Effector memory CD4-positive, alpha-beta T cell (primary cell): ENCODE data around the gene TMBIM4.
"Not testable (repeated sequence)": the region's sequence is repeated elsewhere in the genome, so short reads cannot be mapped to it uniquely, and the experiment has no call there.

Experiments used
- DNase-seq, 3 donors: peaks; one replicate each; pipeline ENCODE4 v3.0.0-alpha.2; 2020
- H3K27ac ChIP-seq: 2 replicates; pipeline ENCODE4 v1.7.0; 2013; ENCODE audit warnings: mild to moderate bottlenecking, low read length, moderate library complexity; ENCODE audit not compliant: insufficient read depth, poor library complexity, severe bottlenecking
- H3K27me3 ChIP-seq: replicated peaks from 2 replicates; pipeline ENCODE4 v1.7.0; 2013; ENCODE audit warnings: mild to moderate bottlenecking, low read length; ENCODE audit not compliant: insufficient read depth, control insufficient read depth, poor library complexity, severe bottlenecking
- H3K36me3 ChIP-seq: 2 replicates; pipeline ENCODE4 v1.7.0; 2013; ENCODE audit warnings: mild to moderate bottlenecking, low read length, moderate library complexity; ENCODE audit not compliant: control insufficient read depth, insufficient read depth
- H3K4me1 ChIP-seq: 2 replicates; pipeline ENCODE4 v1.7.0; 2013; ENCODE audit warnings: low read length, mild to moderate bottlenecking; ENCODE audit not compliant: control insufficient read depth, insufficient read depth, poor library complexity, severe bottlenecking
- H3K4me3 ChIP-seq: 2 replicates; pipeline ENCODE4 v1.7.0; 2013; ENCODE audit warnings: low read length, low read depth, mild to moderate bottlenecking; ENCODE audit not compliant: insufficient read depth, poor library complexity, severe bottlenecking
- H3K9me3 ChIP-seq: 2 replicates; pipeline ENCODE4 v1.7.0; 2013; ENCODE audit warnings: mild to moderate bottlenecking, low read length, moderate library complexity; ENCODE audit not compliant: control insufficient read depth

TMBIM4 gene

GRCh38 chr12:66187821-66188220 lies 18.0 kb upstream of the TMBIM4 start:
- H3K4me1 ChIP-seq: peaks cover 4% of the 10 kb centered on the region
- H3K36me3 ChIP-seq: no peaks in the 10 kb centered on the region
- no peaks in the 10 kb centered on the region for H3K9me3 ChIP-seq
- peaks cover 8% of the 10 kb centered on the region for H3K27me3 ChIP-seq
- H3K4me3 ChIP-seq: no peak overlapping the region
- DNase-seq: no peak
- no peak overlapping the region for H3K27ac ChIP-seq

- H3K4me3 ChIP-seq: no peak overlapping the region
- no peaks in the 10 kb centered on the region for H3K9me3 ChIP-seq
- H3K4me1 ChIP-seq: peaks cover 4% of the 10 kb centered on the region
- H3K27me3 ChIP-seq: peaks cover 8% of the 10 kb centered on the region
- DNase-seq: no peak
- H3K27ac ChIP-seq: no peak overlapping the region
- H3K36me3 ChIP-seq: no peaks in the 10 kb centered on the region
Measured at GRCh38 chr12:66187036-66187435, 17.2 kb upstream of the TMBIM4 start.

GRCh38 chr12:66184822-66185221 lies 15.0 kb upstream of the TMBIM4 start:
- not testable (repeated sequence) for H3K27me3 ChIP-seq, DNase-seq, H3K27ac ChIP-seq, H3K9me3 ChIP-seq, H3K36me3 ChIP-seq, H3K4me1 ChIP-seq, H3K4me3 ChIP-seq

- no peaks in the 10 kb centered on the region for H3K4me1 ChIP-seq
- no peak for DNase-seq
- no peak overlapping the region for H3K4me3 ChIP-seq
- H3K27me3 ChIP-seq: no peaks in the 10 kb centered on the region
- no peaks in the 10 kb centered on the region for H3K36me3 ChIP-seq
- no peaks in the 10 kb centered on the region for H3K9me3 ChIP-seq
- no peak overlapping the region for H3K27ac ChIP-seq
Measured at GRCh38 chr12:66182956-66183355, 13.2 kb upstream of the TMBIM4 start.

GRCh38 chr12:66176105-66176900 lies 6.5 kb upstream of the TMBIM4 start:
- Histone ChIP-seq H3K4me3 (no peak overlapping the region), H3K9me3 (no peaks in the 10 kb centered on the region)

GRCh38 chr12:66174391-66175325 lies 4.9 kb upstream of the TMBIM4 start:
- not testable (repeated sequence) for H3K4me1 ChIP-seq, DNase-seq, H3K27ac ChIP-seq

More at GRCh38 chr12:66176105-66176900, 6.5 kb upstream of the TMBIM4 start:
- H3K27me3 ChIP-seq: peaks cover 3% of the 10 kb centered on the region
- no peak for DNase-seq
- no peaks in the 10 kb centered on the region for H3K4me1 ChIP-seq
- H3K27ac ChIP-seq: no peak overlapping the region
- H3K36me3 ChIP-seq: no peaks in the 10 kb centered on the region

GRCh38 chr12:66170606-66171005 lies 810 bp upstream of the TMBIM4 start:
- H3K27me3 ChIP-seq: no peaks in the 10 kb centered on the region
- H3K4me1 ChIP-seq: peaks cover 4% of the 10 kb centered on the region
- H3K9me3 ChIP-seq: no peaks in the 10 kb centered on the region
- DNase-seq: no peak
- H3K36me3 ChIP-seq: peaks cover 2% of the 10 kb centered on the region
- H3K4me3 ChIP-seq: peak overlapping the region; percentile 77
- H3K27ac ChIP-seq: peak overlapping the region; percentile 95

More at GRCh38 chr12:66174391-66175325, 4.9 kb upstream of the TMBIM4 start:
- H3K27me3 ChIP-seq, H3K4me3 ChIP-seq, H3K36me3 ChIP-seq, H3K9me3 ChIP-seq: not testable (repeated sequence)

- Histone ChIP-seq H3K27me3 (no peaks in the 10 kb centered on the region), H3K36me3 (peaks cover 6% of the 10 kb centered on the region), H3K4me1 (peaks cover 4% of the 10 kb centered on the region), H3K4me3 (peak overlapping the region; percentile 77), H3K9me3 (no peaks in the 10 kb centered on the region), H3K27ac (peak overlapping the region; percentile 95)
- DNase-seq: no peak
Measured at GRCh38 chr12:66168410-66168809, 1.4 kb downstream of the TMBIM4 start.

- peaks cover 11% of the 10 kb centered on the region for H3K36me3 ChIP-seq
- no peaks in the 10 kb centered on the region for H3K27me3 ChIP-seq
- H3K4me1 ChIP-seq: peaks cover 4% of the 10 kb centered on the region
- H3K4me3 ChIP-seq: no peak overlapping the region
- DNase-seq: no peak
- H3K27ac ChIP-seq: no peak overlapping the region
- H3K9me3 ChIP-seq: no peaks in the 10 kb centered on the region
Measured at GRCh38 chr12:66166561-66166960, 3.2 kb downstream of the TMBIM4 start.

- Histone ChIP-seq H3K4me1 (peaks cover 4% of the 10 kb centered on the region), H3K9me3 (no peaks in the 10 kb centered on the region), H3K4me3 (no peak overlapping the region), H3K36me3 (peaks cover 12% of the 10 kb centered on the region), H3K27ac (no peak overlapping the region), H3K27me3 (no peaks in the 10 kb centered on the region)
- DNase-seq: no peak
Measured at GRCh38 chr12:66165141-66165540, 4.7 kb downstream of the TMBIM4 start.
